Measurements from ENCODE around the gene COL6A6. TPM values are rescaled to one million over a fixed set of nuclear protein-coding genes. Genes with fewer than 3 reads are reported as not detected.

COL6A6 gene
- total and polyA plus RNA-seq, 2 donors (not counting 1 experiment from before 2014, with no cell fraction given): not detected

DNA sequence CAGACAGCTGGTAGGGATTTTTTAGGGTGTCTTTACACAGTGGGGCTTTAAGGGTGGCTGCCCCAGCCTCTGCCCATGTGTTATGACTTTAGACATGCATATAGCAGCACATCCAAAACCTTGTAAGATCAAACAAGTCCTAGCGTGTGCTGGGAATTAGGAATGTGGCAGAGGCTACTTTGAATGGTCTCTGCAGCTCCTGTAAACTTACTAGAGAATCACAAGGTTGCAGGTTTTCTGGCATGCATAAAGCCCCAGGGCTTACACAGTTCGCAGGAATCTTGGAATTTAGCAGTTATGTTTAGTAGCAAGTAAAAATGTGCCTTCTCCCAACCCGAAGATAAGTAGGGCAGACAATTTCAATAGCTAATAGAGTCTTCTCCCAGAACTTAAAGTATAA, 46.9 kb upstream of the COL6A6 start:
- Mint-ChIP-seq H3K9me3 (ENCODE audit: insufficient read depth) (no peaks in the 10 kb centered on the region), H3K4me1 (no peaks in the 10 kb centered on the region), H3K27ac (no peak overlapping the region), H3K4me3 (no peak overlapping the region), H3K27me3 (peaks cover 6% of the 10 kb centered on the region)
- no peak for ATAC-seq (ENCODE audit: low read depth)
- Histone ChIP-seq H3K27ac (ENCODE audit: low read length in 2 of 2) (no peak overlapping the region), H3K27me3 (replicated peaks in 1 of 4; ENCODE audit: control extremely low read depth in 1 of 4, control insufficient read depth in 3 of 4, insufficient read depth in 4 of 4, low read length in 3 of 4) (peaks cover 0 to 3% (median 0%) of the 10 kb centered on the region in 4 experiments), H3K79me2 (ENCODE audit: control insufficient read depth, insufficient read depth, low read length) (no peaks in the 10 kb centered on the region), H4K20me1 (ENCODE audit: control insufficient read depth, insufficient read depth, low read length, poor library complexity, severe bottlenecking) (no peaks in the 10 kb centered on the region), H3K36me3 (replicated peaks in 1 of 2; ENCODE audit: control extremely low read depth in 1 of 2, control insufficient read depth in 1 of 2, extremely low read depth in 1 of 2, insufficient read depth in 2 of 2, low read length in 1 of 2) (no peaks in the 10 kb centered on the region), H3K4me3 (ENCODE audit: control extremely low read depth in 1 of 5, extremely low read depth in 1 of 5, insufficient read depth in 1 of 5, low read depth in 2 of 5, low read length in 4 of 5) (no peak overlapping the region), H2AFZ (ENCODE audit: insufficient read depth, low read depth, low read length, poor library complexity, severe bottlenecking) (no peak overlapping the region), H3K4me2 (replicated peaks; ENCODE audit: low read depth, low read length, poor library complexity, severe bottlenecking) (no peak overlapping the region), H3K9ac (ENCODE audit: low read length) (no peak overlapping the region), H3K4me1 (ENCODE audit: control insufficient read depth in 2 of 2, insufficient read depth in 2 of 2, low read length in 2 of 2) (no peaks in the 10 kb centered on the region), H3K9me3 (ENCODE audit: control extremely low read depth in 1 of 3, control insufficient read depth in 2 of 3, insufficient read depth in 1 of 3, low read length in 2 of 3) (no peaks in the 10 kb centered on the region)
- CTCF ChIA-PET: no interaction called here
- no CpG with 5 or more reads among the region's 3 CpGs for WGBS (ENCODE audit: insufficient coverage)
- intact Hi-C loops (cut with micrococcal nuclease): no loop called here
- POLR2A ChIA-PET: no interaction called here
- no peak for DNase-seq
- no peak for TF ChIP-seq CTCF (IDR thresholded peaks at IDR 0.05)
- no peak for TF ChIP-seq EZH2 (IDR thresholded peaks at IDR 0.05; ENCODE audit: borderline replicate concordance, insufficient read depth, low read depth, low read length, poor library complexity, severe bottlenecking)

- Histone ChIP-seq H3K4me2 (replicated peaks; ENCODE audit: low read depth, low read length, poor library complexity, severe bottlenecking) (no peak overlapping the region), H3K9ac (ENCODE audit: low read length) (no peak overlapping the region), H3K4me3 (ENCODE audit: control extremely low read depth in 1 of 5, extremely low read depth in 1 of 5, insufficient read depth in 1 of 5, low read depth in 2 of 5, low read length in 4 of 5) (no peak overlapping the region), H3K27me3 (replicated peaks in 1 of 4; ENCODE audit: control extremely low read depth in 1 of 4, control insufficient read depth in 3 of 4, insufficient read depth in 4 of 4, low read length in 3 of 4) (peaks cover 0 to 3% (median 0%) of the 10 kb centered on the region in 4 experiments), H3K9me3 (ENCODE audit: control extremely low read depth in 1 of 3, control insufficient read depth in 2 of 3, insufficient read depth in 1 of 3, low read length in 2 of 3) (peaks cover 0 to 1% (median 0%) of the 10 kb centered on the region in 3 donors), H2AFZ (ENCODE audit: insufficient read depth, low read depth, low read length, poor library complexity, severe bottlenecking) (no peak overlapping the region), H4K20me1 (ENCODE audit: control insufficient read depth, insufficient read depth, low read length, poor library complexity, severe bottlenecking) (no peaks in the 10 kb centered on the region), H3K27ac (ENCODE audit: low read length in 2 of 2) (no peak overlapping the region), H3K4me1 (ENCODE audit: control insufficient read depth in 2 of 2, insufficient read depth in 2 of 2, low read length in 2 of 2) (no peaks in the 10 kb centered on the region), H3K36me3 (replicated peaks in 1 of 2; ENCODE audit: control extremely low read depth in 1 of 2, control insufficient read depth in 1 of 2, extremely low read depth in 1 of 2, insufficient read depth in 2 of 2, low read length in 1 of 2) (no peaks in the 10 kb centered on the region), H3K79me2 (ENCODE audit: control insufficient read depth, insufficient read depth, low read length) (no peaks in the 10 kb centered on the region)
- intact Hi-C loops (cut with micrococcal nuclease): no loop called here
- Mint-ChIP-seq H3K9me3 (ENCODE audit: insufficient read depth) (no peaks in the 10 kb centered on the region), H3K27me3 (peaks cover 3% of the 10 kb centered on the region), H3K4me1 (no peaks in the 10 kb centered on the region), H3K27ac (no peak overlapping the region), H3K4me3 (no peak overlapping the region)
- POLR2A ChIA-PET: no interaction called here
- ATAC-seq (ENCODE audit: low read depth) (no peak), DNase-seq (no peak)
- WGBS (ENCODE audit: insufficient coverage): no CpG with 5 or more reads among the region's 2 CpGs
- CTCF ChIA-PET: no interaction called here
- TF ChIP-seq CTCF (IDR thresholded peaks at IDR 0.05) (no peak), EZH2 (IDR thresholded peaks at IDR 0.05; ENCODE audit: borderline replicate concordance, insufficient read depth, low read depth, low read length, poor library complexity, severe bottlenecking) (no peak)
These were observed 43.6 kb upstream of the COL6A6 start for GRCh38 chr3:130473416-130473815.

All from B cell (primary cell).